CD4-positive, alpha-beta T cell treated with Interferon alpha-2 for 1 hour (primary cell): ENCODE measurements around the gene IGSF10.
"Not testable (repeated sequence)": the region's sequence is repeated elsewhere in the genome, so short reads cannot be mapped to it uniquely, and the experiment has no call there.

Experiments used
- DNase-seq, 2 donors: peaks; one replicate each; pipeline ENCODE4 v3.0.0-alpha.2; 2020 to 2022

Gene IGSF10

GRCh38 chr3:151460774-151461450 is at the start of gene IGSF10:
IGSF10 (minus strand) TSS chr3:151461061; CDS start chr3:151458709, 2,352 bp downstream.
- no peak for DNase-seq

- not testable (repeated sequence) for DNase-seq
Observed at GRCh38 chr3:151509468-151510135, 48.7 kb upstream of the IGSF10 start.

- DNase-seq, result no peak
Observed at GRCh38 chr3:151504606-151505005, 43.7 kb upstream of the IGSF10 start.

GRCh38 chr3:151503074-151503473 is 42.2 kb upstream of the IGSF10 start:
- DNase-seq, result no peak

- DNase-seq, result no peak
Observed at GRCh38 chr3:151501923-151502632, 41.2 kb upstream of the IGSF10 start.

GRCh38 chr3:151501171-151501922 is 40.5 kb upstream of the IGSF10 start:
- DNase-seq, result no peak

- DNase-seq, result no peak
Observed at GRCh38 chr3:151499168-151499567, 38.3 kb upstream of the IGSF10 start.

- DNase-seq, result no peak
Observed at GRCh38 chr3:151491525-151491924, 30.7 kb upstream of the IGSF10 start.

- DNase-seq, result not testable (repeated sequence)
Observed at GRCh38 chr3:151487833-151488232, 27.0 kb upstream of the IGSF10 start.

GRCh38 chr3:151483961-151484520 is 23.2 kb upstream of the IGSF10 start:
- DNase-seq, result no peak

GRCh38 chr3:151483488-151483887 is 22.6 kb upstream of the IGSF10 start:
- DNase-seq, result no peak

GRCh38 chr3:151480492-151480891 is 19.6 kb upstream of the IGSF10 start:
- no peak for DNase-seq

- DNase-seq, result no peak
Observed at GRCh38 chr3:151479452-151479851, 18.6 kb upstream of the IGSF10 start.

GRCh38 chr3:151478335-151478697 is 17.5 kb upstream of the IGSF10 start:
- DNase-seq, result no peak

- DNase-seq, result no peak
Observed at GRCh38 chr3:151477591-151478334, 16.9 kb upstream of the IGSF10 start.

- DNase-seq, result no peak
Observed at GRCh38 chr3:151476344-151477018, 15.6 kb upstream of the IGSF10 start.

GRCh38 chr3:151468284-151468917 is 7.5 kb upstream of the IGSF10 start:
- DNase-seq, result peak; percentile 14 to 59

GRCh38 chr3:151467069-151467468 is 6.2 kb upstream of the IGSF10 start:
- DNase-seq, result no peak

GRCh38 chr3:151462991-151463390 is 2.1 kb upstream of the IGSF10 start:
- no peak for DNase-seq

- DNase-seq, result no peak
Observed at GRCh38 chr3:151462278-151462780, 1.5 kb upstream of the IGSF10 start.

GRCh38 chr3:151460228-151460627 is 633 bp downstream of the IGSF10 start:
- no peak for DNase-seq
